Sigmoid colon (tissue), 7 donors: ENCODE measurements around the gene KCTD16. TPM values are rescaled to one million over a fixed set of nuclear protein-coding genes. Genes with fewer than 3 reads are reported as not detected.

Source experiments
- DNase-seq: peaks from one replicate; pipeline ENCODE4 v3.0.0-alpha.2; 2019
- H3K27ac ChIP-seq, 4 donors: fragments of 200-600 bp; sonication (generic); one replicate each; pipeline ENCODE4 v1.5.1; 2016 to 2019; ENCODE audit warnings: mild to moderate bottlenecking in 1 of 4
- H3K27me3 ChIP-seq, 3 donors: fragments of 200-600 bp; sonication (generic); one replicate each; pipeline ENCODE4 v1.5.1; 2019; ENCODE audit warnings: mild to moderate bottlenecking in 1 of 3
- H3K36me3 ChIP-seq, 4 donors: fragments of 200-600 bp; sonication (generic); one replicate each; pipeline ENCODE4 v1.5.1; 2016 to 2019
- H3K4me1 ChIP-seq, 4 donors: fragments of 200-600 bp; sonication (generic); one replicate each; pipeline ENCODE4 v1.5.1; 2017 to 2019
- H3K4me3 ChIP-seq, 4 donors: fragments of 200-600 bp; sonication (generic); one replicate each; pipeline ENCODE4 v1.5.1; 2017 to 2019; ENCODE audit warnings: mild to moderate bottlenecking in 2 of 4, moderate library complexity in 1 of 4
- H3K9me3 ChIP-seq, 4 donors: fragments of 200-600 bp in 3 of 4; sonication (generic) in 3 of 4; one replicate each; pipeline versions ENCODE4 v1.5.1 to v1.6.1; 2013 to 2019
- EP300 ChIP-seq, 4 donors: sonication (generic); formaldehyde crosslinking; IDR thresholded peaks; one replicate each; pipeline ENCODE4 v1.6.1; 2017; ENCODE audit warnings: antibody characterized with exemption in 4 of 4
- POLR2A ChIP-seq, 2 donors: fragments of 450-650 bp; IDR thresholded peaks; one replicate each; pipeline ENCODE4 v1.6.1; 2016; ENCODE audit warnings: antibody characterized with exemption in 2 of 2, mild to moderate bottlenecking in 2 of 2, moderate library complexity in 2 of 2
- POLR2AphosphoS5 ChIP-seq, 4 donors: sonication (generic); formaldehyde crosslinking; IDR thresholded peaks; one replicate each; pipeline ENCODE4 v1.6.1; 2017; ENCODE audit warnings: antibody characterized with exemption in 4 of 4
- WGBS, 2 donors: extraction: QIAGEN DNeasy Blood & Tissue Kit; methylation state at CpG; one replicate each; pipeline ENCODE4 v1.1.7; 2013; 5-methylcytosine and 5-hydroxymethylcytosine counted together
- intact Hi-C: fragments of 100-400 bp; cut with DNase I; formaldehyde crosslinking; loops from one replicate; pipeline ENCODE4 v1.15.1; 2023
- polyA plus RNA-seq, 3 donors: library from polyadenylated mRNA; stranded (reverse); fragments of 200-250 nt; gene quantifications; one replicate each; pipeline ENCODE4 v1.2.3, GENCODE V29; 2013
- total RNA-seq, 4 donors: library from RNA; depleted of rRNA; stranded (reverse); fragments of >200 nt; gene quantifications; one replicate each; pipeline ENCODE4 v1.1.0, GENCODE V29; 2016
- TF ChIP-seq, protein P1 (sequence below), 4 experiments: fragments of 450-650 bp in 3 of 4; fragments of 200-600 bp in 1 of 4; IDR thresholded peaks; one replicate each; pipeline ENCODE4 v1.5.1; 2016 to 2019; ENCODE audit warnings: antibody characterized with exemption in 4 of 4, mild to moderate bottlenecking in 3 of 4, moderate library complexity in 2 of 4
- donor health status: healthy with polysubstance abuse.
- donor health status: Bipolar disorder and iron deficiency.
- donor health status: healthy.

Gene KCTD16
- total and polyA plus RNA-seq, 7 donors: under 0.01 to 0.71 (median 0.16) TPM; not detected in 2

DNA sequence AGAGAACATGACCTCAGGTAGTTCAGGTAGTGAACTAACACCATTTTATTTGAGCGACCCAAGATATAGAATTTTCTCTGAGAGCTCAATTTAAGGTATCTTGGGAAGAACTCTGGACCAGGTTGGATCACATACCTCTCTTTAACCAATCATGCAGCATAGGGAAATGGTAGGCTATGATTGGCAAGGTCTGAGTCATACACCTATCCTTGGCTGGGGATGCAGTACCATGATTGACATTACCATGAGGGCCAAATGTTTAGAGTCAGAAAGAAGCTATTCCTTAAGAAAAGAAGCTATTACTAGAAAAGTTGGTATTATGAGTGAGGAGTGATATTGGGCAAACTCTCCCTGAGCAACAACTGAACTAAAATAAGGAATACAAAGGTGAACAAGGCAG lies 258.7 kb downstream of the KCTD16 start:
- Histone ChIP-seq H3K4me1 (no peaks in the 10 kb centered on the region), H3K27me3 (no peaks in the 10 kb centered on the region), H3K27ac (no peak overlapping the region), H3K9me3 (no peaks in the 10 kb centered on the region), H3K4me3 (no peak overlapping the region), H3K36me3 (no peaks in the 10 kb centered on the region)
- no peak for DNase-seq
- 84 to 95% methylated on average over 1 of the region's 1 CpG for WGBS, 2 donors
- intact Hi-C loops: no loop called here
- TF ChIP-seq POLR2A (IDR thresholded peaks at IDR 0.05) (no peak), EP300 (IDR thresholded peaks at IDR 0.05) (no peak), POLR2AphosphoS5 (IDR thresholded peaks at IDR 0.05) (no peak)
- TF ChIP-seq, protein P1, sequence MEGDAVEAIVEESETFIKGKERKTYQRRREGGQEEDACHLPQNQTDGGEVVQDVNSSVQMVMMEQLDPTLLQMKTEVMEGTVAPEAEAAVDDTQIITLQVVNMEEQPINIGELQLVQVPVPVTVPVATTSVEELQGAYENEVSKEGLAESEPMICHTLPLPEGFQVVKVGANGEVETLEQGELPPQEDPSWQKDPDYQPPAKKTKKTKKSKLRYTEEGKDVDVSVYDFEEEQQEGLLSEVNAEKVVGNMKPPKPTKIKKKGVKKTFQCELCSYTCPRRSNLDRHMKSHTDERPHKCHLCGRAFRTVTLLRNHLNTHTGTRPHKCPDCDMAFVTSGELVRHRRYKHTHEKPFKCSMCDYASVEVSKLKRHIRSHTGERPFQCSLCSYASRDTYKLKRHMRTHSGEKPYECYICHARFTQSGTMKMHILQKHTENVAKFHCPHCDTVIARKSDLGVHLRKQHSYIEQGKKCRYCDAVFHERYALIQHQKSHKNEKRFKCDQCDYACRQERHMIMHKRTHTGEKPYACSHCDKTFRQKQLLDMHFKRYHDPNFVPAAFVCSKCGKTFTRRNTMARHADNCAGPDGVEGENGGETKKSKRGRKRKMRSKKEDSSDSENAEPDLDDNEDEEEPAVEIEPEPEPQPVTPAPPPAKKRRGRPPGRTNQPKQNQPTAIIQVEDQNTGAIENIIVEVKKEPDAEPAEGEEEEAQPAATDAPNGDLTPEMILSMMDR (IDR thresholded peaks at IDR 0.05): no peak

DNA sequence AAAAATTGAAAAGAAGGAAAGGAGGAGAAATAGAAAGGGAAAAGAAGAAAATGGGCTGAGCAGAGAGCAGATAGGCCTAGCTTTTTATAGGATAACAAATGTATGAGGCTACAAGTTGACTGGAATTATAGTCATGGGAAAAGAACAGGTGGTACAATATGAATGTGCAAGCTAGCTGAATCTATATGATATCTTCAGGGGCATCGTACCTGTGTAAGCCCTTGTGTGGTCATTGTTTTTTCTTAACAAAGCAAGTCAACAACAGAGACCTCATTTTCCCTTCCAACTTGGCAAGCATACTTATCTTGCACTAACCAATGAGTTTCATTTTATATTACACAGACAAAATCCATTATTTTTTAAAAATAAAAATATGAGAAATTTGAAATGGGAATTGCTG lies 259.2 kb downstream of the KCTD16 start:
- no peak for DNase-seq
- intact Hi-C loops: no loop called here
- Histone ChIP-seq H3K27ac (no peak overlapping the region), H3K27me3 (no peaks in the 10 kb centered on the region), H3K4me3 (no peak overlapping the region), H3K9me3 (no peaks in the 10 kb centered on the region), H3K36me3 (no peaks in the 10 kb centered on the region), H3K4me1 (no peaks in the 10 kb centered on the region)
- 94 to 96% methylated on average over 1 of the region's 1 CpG for WGBS, 2 donors
- TF ChIP-seq EP300 (IDR thresholded peaks at IDR 0.05) (no peak), POLR2AphosphoS5 (IDR thresholded peaks at IDR 0.05) (no peak), POLR2A (IDR thresholded peaks at IDR 0.05) (no peak)
- TF ChIP-seq, protein P1 (IDR thresholded peaks at IDR 0.05): no peak

GRCh38 chr5:144433140-144433822 lies 262.6 kb downstream of the KCTD16 start:
- WGBS, 2 donors: 86 to 89% methylated on average over 4 of the region's 4 CpGs
- Histone ChIP-seq H3K9me3 (no peaks in the 10 kb centered on the region), H3K4me1 (no peaks in the 10 kb centered on the region), H3K27me3 (no peaks in the 10 kb centered on the region), H3K27ac (no peak overlapping the region), H3K4me3 (no peak overlapping the region), H3K36me3 (no peaks in the 10 kb centered on the region)
- no peak for DNase-seq
- intact Hi-C loops: no loop called here
- TF ChIP-seq EP300 (IDR thresholded peaks at IDR 0.05) (no peak), POLR2A (IDR thresholded peaks at IDR 0.05) (no peak), POLR2AphosphoS5 (IDR thresholded peaks at IDR 0.05) (no peak)
- TF ChIP-seq, protein P1 (IDR thresholded peaks at IDR 0.05): no peak

- Histone ChIP-seq H3K27ac (no peak overlapping the region), H3K4me3 (no peak overlapping the region), H3K4me1 (no peaks in the 10 kb centered on the region), H3K27me3 (no peaks in the 10 kb centered on the region), H3K9me3 (no peaks in the 10 kb centered on the region), H3K36me3 (no peaks in the 10 kb centered on the region)
- intact Hi-C loops: no loop called here
- no peak for TF ChIP-seq POLR2AphosphoS5 (IDR thresholded peaks at IDR 0.05)
- 12 to 63% methylated on average over 3 of the region's 3 CpGs for WGBS, 2 donors
- no peak for DNase-seq
Observed at GRCh38 chr5:144433893-144434292, 263.2 kb downstream of the KCTD16 start.

DNA sequence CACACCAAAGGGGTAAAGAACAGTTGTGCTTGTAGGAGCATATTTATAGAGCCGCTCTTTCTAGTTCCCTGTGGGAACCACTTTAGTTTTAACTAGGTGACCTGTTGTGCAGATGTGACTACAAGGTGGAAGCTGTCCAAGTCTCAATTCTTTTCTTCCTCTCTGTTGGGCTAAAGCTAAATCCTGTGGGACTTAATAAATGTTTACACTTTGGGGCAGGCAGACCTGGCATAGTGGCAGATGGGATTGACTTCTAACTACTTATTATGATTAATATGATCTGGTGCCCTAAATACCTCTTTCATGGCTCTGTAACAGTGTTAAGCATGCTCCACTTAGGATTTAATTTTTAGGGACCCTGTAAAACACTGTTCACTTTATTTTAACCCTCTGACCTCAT lies 265.3 kb downstream of the KCTD16 start:
- Histone ChIP-seq H3K4me1 (no peaks in the 10 kb centered on the region), H3K9me3 (no peaks in the 10 kb centered on the region), H3K27ac (no peak overlapping the region), H3K27me3 (no peaks in the 10 kb centered on the region), H3K4me3 (no peak overlapping the region), H3K36me3 (no peaks in the 10 kb centered on the region)
- WGBS, 2 donors: 71 to 89% methylated on average over 1 of the region's 1 CpG
- intact Hi-C loops: no loop called here
- DNase-seq: no peak
- TF ChIP-seq, protein P1 (IDR thresholded peaks at IDR 0.05): no peak
- TF ChIP-seq EP300 (IDR thresholded peaks at IDR 0.05): no peak
